Small intestine (tissue), 7 donors: ENCODE data around the gene LMLN. TPM values are rescaled to one million over a fixed set of nuclear protein-coding genes. Genes with fewer than 3 reads are reported as not detected.

Source experiments
- DNase-seq, 2 donors: peaks; one replicate each; pipeline versions ENCODE4 v3.0.0 to v3.0.0-alpha.2; 2013
- FAIRE-seq: peaks from 2 replicates; lab custom pipeline; 2012; peaks lifted over from hg19 to GRCh38; lab: Jason Lieb, UNC
- H3K27ac ChIP-seq, 3 donors: one replicate each; pipeline ENCODE4 v1.5.1; 2013; ENCODE audit warnings: low read length in 2 of 3, mild to moderate bottlenecking in 2 of 3, control low read depth in 1 of 3, inconsistent platforms in 1 of 3, low read depth in 1 of 3, moderate library complexity in 1 of 3
- H3K27me3 ChIP-seq, 3 donors: one replicate each; pipeline ENCODE4 v1.6.1; 2013; ENCODE audit warnings: low read length in 3 of 3, inconsistent platforms in 1 of 3; ENCODE audit not compliant: control insufficient read depth in 3 of 3, insufficient read depth in 3 of 3
- H3K36me3 ChIP-seq, 3 donors: one replicate each; pipeline ENCODE4 v1.6.1; 2013; ENCODE audit warnings: low read length in 3 of 3, inconsistent platforms in 1 of 3, low read depth in 1 of 3, mild to moderate bottlenecking in 1 of 3, moderate library complexity in 1 of 3; ENCODE audit not compliant: control insufficient read depth in 3 of 3, insufficient read depth in 2 of 3
- H3K4me1 ChIP-seq, 3 donors: one replicate each; pipeline ENCODE4 v1.6.1; 2013; ENCODE audit warnings: low read length in 2 of 3, inconsistent platforms in 1 of 3, low read depth in 1 of 3, mild to moderate bottlenecking in 1 of 3, moderate library complexity in 1 of 3; ENCODE audit not compliant: control insufficient read depth in 3 of 3, insufficient read depth in 2 of 3
- H3K4me3 ChIP-seq, 3 donors: one replicate each; pipeline ENCODE4 v1.5.1; 2013; ENCODE audit warnings: low read length in 3 of 3, control low read depth in 1 of 3, inconsistent platforms in 1 of 3, low read depth in 1 of 3, mild to moderate bottlenecking in 1 of 3, moderate library complexity in 1 of 3
- H3K9me3 ChIP-seq, 2 donors: one replicate each; pipeline ENCODE4 v1.6.1; 2013; ENCODE audit warnings: low read depth in 1 of 2, low read length in 1 of 2; ENCODE audit not compliant: control insufficient read depth in 2 of 2, insufficient read depth in 1 of 2
- WGBS, 3 donors: extraction: QIAGEN DNeasy Blood & Tissue Kit; methylation state at CpG; one replicate each; pipeline ENCODE4 v1.1.7; 2013; 5-methylcytosine and 5-hydroxymethylcytosine counted together
- polyA plus RNA-seq, 4 donors: library from polyadenylated mRNA; stranded (reverse) in 3 of 4; unstranded in 1 of 4; fragments of 200-250 nt in 3 of 4; fragments of 120-200 nt in 1 of 4; gene quantifications; one replicate each; pipeline versions ENCODE4 v1.2.1 to v1.2.3, GENCODE V29; 2013
- donor health status: healthy with polysubstance abuse.
- donor health status: control.
- donor health status: control.
- donor health status: Bipolar disorder and iron deficiency.
- donor health status: healthy.

Gene LMLN
- polyA plus RNA-seq, 4 donors = 0.22 to 4.3 (median 0.96) TPM

- Histone ChIP-seq H3K27me3 (no peaks in the 10 kb centered on the region), H3K4me3 (no peak overlapping the region)
- no peak for FAIRE-seq
Measured at GRCh38 chr3:197989651-197990050, 29.6 kb downstream of the LMLN start.

GRCh38 chr3:197994736-197995135, 34.7 kb downstream of the LMLN start:
- Histone ChIP-seq H3K27me3 (no peaks in the 10 kb centered on the region), H3K9me3 (no peaks in the 10 kb centered on the region), H3K4me3 (no peak overlapping the region), H3K4me1 (no peaks in the 10 kb centered on the region), H3K36me3 (peaks cover 3 to 18% (median 5%) of the 10 kb centered on the region in 3 donors), H3K27ac (no peak overlapping the region)
- DNase-seq = no peak
- WGBS, 3 donors = 84 to 100% (median 95%) methylated on average over 1 of the region's 1 CpG
- FAIRE-seq = no peak

More at GRCh38 chr3:197989651-197990050, 29.6 kb downstream of the LMLN start:
- WGBS, 3 donors = 77 to 85% (median 79%) methylated on average over 4 of the region's 4 CpGs
- no peaks in the 10 kb centered on the region for H3K9me3 ChIP-seq
- no peaks in the 10 kb centered on the region for H3K4me1 ChIP-seq
- H3K36me3 ChIP-seq = peaks cover 2 to 9% (median 3%) of the 10 kb centered on the region in 3 donors
- H3K27ac ChIP-seq = no peak overlapping the region
- DNase-seq = no peak

DNA sequence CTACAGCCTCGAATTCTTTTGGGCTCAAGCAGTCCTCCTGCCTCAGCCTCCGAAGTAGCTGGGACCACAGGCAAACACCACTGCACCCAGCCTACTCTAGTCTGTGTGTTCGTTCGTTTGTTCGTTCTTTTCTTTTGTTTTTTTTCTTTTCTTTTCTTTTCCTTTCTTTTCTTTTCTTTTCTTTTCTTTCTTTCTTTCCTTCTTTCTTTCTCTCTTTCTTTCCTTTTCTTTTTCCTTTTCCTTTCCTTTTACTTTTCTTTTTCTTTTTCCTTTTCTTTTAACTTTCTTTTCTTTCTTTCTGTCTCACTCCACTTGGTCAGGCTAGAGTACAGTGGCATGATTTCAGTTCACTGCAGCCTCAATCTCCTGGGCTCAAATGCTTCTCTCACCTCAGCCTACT, 36.8 kb downstream of the LMLN start:
- Histone ChIP-seq H3K27ac (no peak overlapping the region), H3K27me3 (no peaks in the 10 kb centered on the region), H3K36me3 (peaks cover 0 to 12% (median 2%) of the 10 kb centered on the region in 3 donors), H3K4me3 (no peak overlapping the region), H3K9me3 (no peaks in the 10 kb centered on the region), H3K4me1 (no peaks in the 10 kb centered on the region)
- FAIRE-seq = no peak
- 84 to 89% (median 89%) methylated on average over 5 of the region's 5 CpGs for WGBS, 3 donors
- no peak for DNase-seq

GRCh38 chr3:197997936-197998335, 37.9 kb downstream of the LMLN start:
- Histone ChIP-seq H3K27ac (no peak overlapping the region), H3K27me3 (no peaks in the 10 kb centered on the region), H3K9me3 (no peaks in the 10 kb centered on the region), H3K36me3 (peaks cover 0 to 11% (median 2%) of the 10 kb centered on the region in 3 donors), H3K4me3 (no peak overlapping the region), H3K4me1 (no peaks in the 10 kb centered on the region)
- 96 to 100% (median 99%) methylated on average over 3 of the region's 3 CpGs for WGBS, 3 donors
- no peak for DNase-seq
- no peak for FAIRE-seq

- Histone ChIP-seq H3K36me3 (no peaks in the 10 kb centered on the region), H3K4me1 (no peaks in the 10 kb centered on the region), H3K4me3 (no peak overlapping the region), H3K27ac (no peak overlapping the region), H3K9me3 (no peaks in the 10 kb centered on the region), H3K27me3 (no peaks in the 10 kb centered on the region)
- DNase-seq (no peak), FAIRE-seq (no peak)
- whole genome bisulfite sequencing, 3 donors = 93 to 98% (median 94%) methylated on average over 5 of the region's 5 CpGs
Measured at GRCh38 chr3:198017090-198017489, 57.1 kb downstream of the LMLN start.

GRCh38 chr3:198018416-198018815, 58.4 kb downstream of the LMLN start:
- H3K36me3 ChIP-seq = peaks cover 0 to 4% (median 0%) of the 10 kb centered on the region in 3 donors
- DNase-seq = no peak
- no peaks in the 10 kb centered on the region for H3K9me3 ChIP-seq
- H3K4me1 ChIP-seq = no peaks in the 10 kb centered on the region
- 89 to 92% (median 92%) methylated on average over 4 of the region's 4 CpGs for WGBS, 3 donors
- H3K4me3 ChIP-seq = no peak overlapping the region
- no peak overlapping the region for H3K27ac ChIP-seq
- no peaks in the 10 kb centered on the region for H3K27me3 ChIP-seq
- FAIRE-seq = no peak

DNA sequence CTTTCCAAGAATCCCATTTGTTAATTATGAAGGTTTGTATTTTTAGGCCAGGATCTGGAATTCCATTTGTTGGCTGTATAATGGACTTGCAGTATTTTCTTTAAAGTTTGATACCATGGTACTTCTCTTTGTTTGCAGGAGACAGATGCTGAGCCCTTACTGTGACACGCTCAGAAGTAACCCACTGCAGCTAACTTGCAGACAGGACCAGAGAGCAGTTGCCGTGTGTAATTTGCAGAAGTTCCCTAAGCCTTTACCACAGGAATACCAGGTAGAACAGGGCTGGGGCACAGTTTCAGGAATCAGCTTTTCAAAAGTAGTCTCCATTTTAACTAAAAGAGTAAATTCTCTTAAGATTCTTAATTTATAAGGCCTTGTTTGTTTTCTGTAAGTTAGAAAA, 59.1 kb downstream of the LMLN start:
- 86 to 98% (median 90%) methylated on average over 2 of the region's 2 CpGs for WGBS, 3 donors
- H3K27me3 ChIP-seq = no peaks in the 10 kb centered on the region
- no peak for FAIRE-seq
- DNase-seq = no peak
- no peaks in the 10 kb centered on the region for H3K4me1 ChIP-seq
- no peak overlapping the region for H3K4me3 ChIP-seq
- peaks cover 0 to 4% (median 0%) of the 10 kb centered on the region in 3 donors for H3K36me3 ChIP-seq
- H3K27ac ChIP-seq = no peak overlapping the region
- no peaks in the 10 kb centered on the region for H3K9me3 ChIP-seq

DNA sequence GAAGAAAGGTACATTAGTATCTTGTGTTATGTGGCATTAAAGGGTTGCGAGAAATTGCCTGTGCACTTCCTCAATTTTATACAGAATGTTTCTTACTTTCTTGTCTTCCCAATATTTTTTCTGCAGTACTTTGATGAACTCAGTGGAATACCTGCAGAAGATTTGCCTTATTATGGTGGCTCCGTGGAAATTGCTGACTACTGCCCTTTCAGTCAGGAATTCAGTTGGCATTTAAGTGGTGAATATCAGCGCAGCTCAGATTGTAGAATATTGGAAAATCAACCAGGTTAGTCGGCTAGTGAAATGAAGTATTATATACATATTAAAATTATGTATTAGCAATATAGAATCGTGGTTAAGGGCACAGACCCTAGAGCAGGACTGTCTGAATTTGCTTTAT, 61.3 kb downstream of the LMLN start:
- H3K27me3 ChIP-seq = no peaks in the 10 kb centered on the region
- FAIRE-seq = no peak

GRCh38 chr3:198022604-198023003, 62.6 kb downstream of the LMLN start:
- Histone ChIP-seq H3K4me1 (no peaks in the 10 kb centered on the region), H3K27me3 (no peaks in the 10 kb centered on the region), H3K9me3 (no peaks in the 10 kb centered on the region), H3K36me3 (peaks cover 0 to 7% (median 0%) of the 10 kb centered on the region in 3 donors), H3K27ac (no peak overlapping the region), H3K4me3 (no peak overlapping the region)
- DNase-seq (no peak), FAIRE-seq (no peak)
- 92 to 98% (median 97%) methylated on average over 3 of the region's 3 CpGs for WGBS, 3 donors

More for the DNA sequence above, 61.3 kb downstream of the LMLN start:
- Histone ChIP-seq H3K9me3 (no peaks in the 10 kb centered on the region), H3K27ac (no peak overlapping the region), H3K4me3 (no peak overlapping the region), H3K4me1 (no peaks in the 10 kb centered on the region), H3K36me3 (peaks cover 0 to 7% (median 0%) of the 10 kb centered on the region in 3 donors)
- DNase-seq = no peak
- 92 to 96% (median 95%) methylated on average over 5 of the region's 5 CpGs for WGBS, 3 donors
